Vagina (tissue), 2 donors: ENCODE measurements around the gene C1QTNF4. TPM values are rescaled to one million over a fixed set of nuclear protein-coding genes. Genes with fewer than 3 reads are reported as not detected.

Source experiments
- DNase-seq, 2 donors: peaks; one replicate each; pipeline ENCODE4 v3.0.0-alpha.2; 2017; ENCODE audit errors: extremely low spot score in 2 of 2
- H3K27ac ChIP-seq: fragments of 200-600 bp; sonication (generic); one replicate; pipeline ENCODE4 v1.5.1; 2019
- H3K27me3 ChIP-seq: fragments of 200-600 bp; sonication (generic); one replicate; pipeline ENCODE4 v1.5.1; 2019
- H3K36me3 ChIP-seq, 2 donors: fragments of 200-600 bp; sonication (generic); one replicate each; pipeline ENCODE4 v1.5.1; 2017 to 2019
- H3K4me1 ChIP-seq: fragments of 200-600 bp; sonication (generic); one replicate; pipeline ENCODE4 v1.5.1; 2019
- H3K4me3 ChIP-seq, 2 donors: fragments of 200-600 bp; sonication (generic); 1 replicate in 1 of 2; 2 replicates in 1 of 2; pipeline ENCODE4 v1.5.1; 2016 to 2019
- H3K9me3 ChIP-seq: fragments of 200-600 bp; sonication (generic); one replicate; pipeline ENCODE4 v1.5.1; 2019
- CTCF ChIP-seq, 3 experiments: fragments of 450-650 bp in 2 of 3; fragments of 200-600 bp in 1 of 3; sonication (generic) in 1 of 3; IDR thresholded peaks; one replicate each; pipeline ENCODE4 v1.5.1; 2017 to 2019; ENCODE audit warnings: antibody characterized with exemption in 3 of 3, mild to moderate bottlenecking in 2 of 3, moderate library complexity in 2 of 3
- POLR2A ChIP-seq, 2 donors: fragments of 450-650 bp; IDR thresholded peaks; one replicate each; pipeline ENCODE4 v1.6.1; 2017; ENCODE audit warnings: antibody characterized with exemption in 2 of 2, mild to moderate bottlenecking in 2 of 2, moderate library complexity in 2 of 2
- POLR2AphosphoS5 ChIP-seq, 2 donors: sonication (generic); formaldehyde crosslinking; IDR thresholded peaks; one replicate each; pipeline ENCODE4 v1.9.0; 2017; ENCODE audit warnings: antibody characterized with exemption in 2 of 2, mild to moderate bottlenecking in 2 of 2, low read depth in 1 of 2; ENCODE audit not compliant: insufficient read depth in 1 of 2
- intact Hi-C: fragments of 100-400 bp; cut with DNase I; formaldehyde crosslinking; loops from one replicate; pipeline ENCODE4 v1.15.1; 2023
- total RNA-seq: library from RNA; depleted of rRNA; stranded (reverse); fragments of >200 nt; gene quantifications from one replicate; pipeline ENCODE4 v1.2.3, GENCODE V29; 2016

Gene C1QTNF4
- total RNA-seq, 1 donor from 2014 or later, result 3.4 TPM

- peaks cover 0 to 11% of the 10 kb centered on the region in 2 donors for H3K36me3 ChIP-seq
- intact Hi-C loops, result no loop called here
- H3K27ac ChIP-seq, result no peak overlapping the region
- peaks cover 15% of the 10 kb centered on the region for H3K4me1 ChIP-seq
- no peak for DNase-seq
- H3K27me3 ChIP-seq, result no peaks in the 10 kb centered on the region
- no peaks in the 10 kb centered on the region for H3K9me3 ChIP-seq
- H3K4me3 ChIP-seq, result no peak overlapping the region
- TF ChIP-seq POLR2A (IDR thresholded peaks at IDR 0.05), result no peak
- no peak for TF ChIP-seq POLR2AphosphoS5 (IDR thresholded peaks at IDR 0.05; ENCODE audit: insufficient read depth in 1 of 2, low read depth in 1 of 2)
- TF ChIP-seq CTCF (IDR thresholded peaks at IDR 0.05), result no peak
These were observed 12.5 kb upstream of the C1QTNF4 start for GRCh38 chr11:47606731-47607130.

GRCh38 chr11:47605921-47606320, 11.7 kb upstream of the C1QTNF4 start:
- Histone ChIP-seq H3K4me1 (peaks cover 15% of the 10 kb centered on the region), H3K27ac (no peak overlapping the region), H3K4me3 (no peak overlapping the region), H3K27me3 (no peaks in the 10 kb centered on the region), H3K9me3 (no peaks in the 10 kb centered on the region), H3K36me3 (peaks cover 0 to 7% of the 10 kb centered on the region in 2 donors)
- DNase-seq, result no peak
- intact Hi-C loops, result no loop called here
- TF ChIP-seq CTCF (IDR thresholded peaks at IDR 0.05) (no peak), POLR2AphosphoS5 (IDR thresholded peaks at IDR 0.05; ENCODE audit: insufficient read depth in 1 of 2, low read depth in 1 of 2) (no peak), POLR2A (IDR thresholded peaks at IDR 0.05) (no peak)

GRCh38 chr11:47603295-47603694, 9.1 kb upstream of the C1QTNF4 start:
- TF ChIP-seq CTCF (IDR thresholded peaks at IDR 0.05), result no peak
- no peak for TF ChIP-seq POLR2AphosphoS5 (IDR thresholded peaks at IDR 0.05; ENCODE audit: insufficient read depth in 1 of 2, low read depth in 1 of 2)
- no peak for TF ChIP-seq POLR2A (IDR thresholded peaks at IDR 0.05)
- intact Hi-C loops, result no loop called here
- Histone ChIP-seq H3K27ac (no peak overlapping the region), H3K27me3 (no peaks in the 10 kb centered on the region), H3K4me1 (peaks cover 15% of the 10 kb centered on the region), H3K4me3 (no peak overlapping the region), H3K36me3 (no peaks in the 10 kb centered on the region), H3K9me3 (no peaks in the 10 kb centered on the region)
- no peak for DNase-seq

GRCh38 chr11:47599902-47600301, 5.7 kb upstream of the C1QTNF4 start:
- H3K4me1 ChIP-seq, result no peaks in the 10 kb centered on the region
- no peak for TF ChIP-seq POLR2A (IDR thresholded peaks at IDR 0.05)
- TF ChIP-seq CTCF (IDR thresholded peaks at IDR 0.05), result no peak
- TF ChIP-seq POLR2AphosphoS5 (IDR thresholded peaks at IDR 0.05; ENCODE audit: insufficient read depth in 1 of 2, low read depth in 1 of 2), result no peak
- no peak overlapping the region for H3K27ac ChIP-seq
- DNase-seq, result no peak
- no peak overlapping the region for H3K4me3 ChIP-seq
- no peaks in the 10 kb centered on the region for H3K9me3 ChIP-seq
- intact Hi-C loops, result no loop called here
- H3K27me3 ChIP-seq, result no peaks in the 10 kb centered on the region
- no peaks in the 10 kb centered on the region for H3K36me3 ChIP-seq

- H3K27me3 ChIP-seq, result peaks cover 6% of the 10 kb centered on the region
- H3K27ac ChIP-seq, result no peak overlapping the region
- no peak for DNase-seq
- H3K4me1 ChIP-seq, result peaks cover 15% of the 10 kb centered on the region
- no peak for TF ChIP-seq POLR2A (IDR thresholded peaks at IDR 0.05)
- no peak for TF ChIP-seq POLR2AphosphoS5 (IDR thresholded peaks at IDR 0.05; ENCODE audit: insufficient read depth in 1 of 2, low read depth in 1 of 2)
- TF ChIP-seq CTCF (IDR thresholded peaks at IDR 0.05), result no peak
- H3K36me3 ChIP-seq, result no peaks in the 10 kb centered on the region
- no peak overlapping the region for H3K4me3 ChIP-seq
- intact Hi-C loops, result no loop called here
- no peaks in the 10 kb centered on the region for H3K9me3 ChIP-seq
These were observed 1.8 kb upstream of the C1QTNF4 start for GRCh38 chr11:47595967-47596366.
